HG03135 (cell line): ENCODE results near the gene CC2D1A.
"Not testable (repeated sequence)": the region's sequence is repeated elsewhere in the genome, so short reads cannot be mapped to it uniquely, and the experiment has no call there.

ENCODE experiments used
- ATAC-seq: cut with Tn5 transposase; IDR thresholded peaks from one replicate; pipeline ENCODE4 v1.9.1; 2021; ENCODE audit warnings: mild to moderate bottlenecking, moderate library complexity; ENCODE audit not compliant: unreplicated experiment

The CC2D1A gene

DNA sequence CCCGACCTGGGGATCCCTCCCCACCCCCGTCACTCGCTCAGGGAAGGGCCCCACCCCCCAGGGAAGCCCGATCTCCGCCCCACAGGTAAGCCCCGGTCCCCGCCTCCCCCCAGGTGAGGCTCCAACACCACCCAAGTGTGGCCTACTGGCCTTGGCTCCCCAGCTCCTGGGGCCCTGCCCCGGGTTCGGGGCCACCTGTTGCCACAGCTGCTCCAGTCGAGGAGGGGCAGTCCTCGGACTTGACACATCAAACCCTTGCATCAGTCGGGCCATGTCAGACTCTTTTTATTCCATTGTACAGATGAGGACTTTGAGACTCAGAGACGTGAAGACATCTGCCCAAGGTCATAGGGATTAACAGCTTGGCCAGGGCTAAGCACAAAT, 512 bp downstream of the CC2D1A start:
- ATAC-seq: no peak

DNA sequence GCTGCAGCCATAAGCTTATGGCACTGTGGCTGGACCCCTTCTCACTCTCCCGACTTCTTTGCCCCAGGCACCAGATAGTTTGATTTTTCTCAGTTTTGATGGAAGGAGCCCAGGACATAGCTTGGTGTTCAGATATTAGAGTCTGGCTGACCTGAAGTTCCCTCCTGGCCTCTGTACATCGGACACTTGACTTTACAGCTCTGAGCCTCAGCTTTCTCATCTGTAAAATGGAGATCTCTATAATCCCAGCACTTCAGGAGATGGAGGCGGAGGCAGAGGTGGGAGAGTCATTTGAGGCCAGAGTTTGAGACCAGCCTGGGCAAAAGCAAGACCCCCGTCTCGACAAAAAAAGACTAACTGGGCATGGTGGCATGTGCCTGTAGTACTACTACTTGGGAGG, 909 bp downstream of the CC2D1A start:
- no peak for ATAC-seq

DNA sequence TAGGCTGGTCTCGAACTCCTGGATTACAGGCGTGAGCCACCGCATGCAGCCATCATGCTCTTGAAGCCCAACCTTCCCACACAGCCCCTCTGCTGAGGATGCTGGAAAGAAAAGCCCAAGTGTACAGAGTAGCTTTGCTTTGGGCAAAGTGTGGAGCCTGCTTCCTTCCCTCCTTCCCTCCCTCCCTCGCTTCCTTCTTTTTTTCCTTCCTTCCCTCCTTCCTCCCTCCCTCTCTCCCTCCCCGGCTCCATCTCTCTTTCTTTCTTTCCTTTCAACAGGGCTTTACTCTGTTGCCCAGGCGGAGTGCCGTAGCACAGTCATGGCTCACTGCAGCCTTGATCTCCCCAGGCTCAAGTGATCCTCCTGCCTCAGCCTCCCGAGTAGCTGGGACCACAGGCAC, 2.7 kb downstream of the CC2D1A start:
- ATAC-seq: no peak

DNA sequence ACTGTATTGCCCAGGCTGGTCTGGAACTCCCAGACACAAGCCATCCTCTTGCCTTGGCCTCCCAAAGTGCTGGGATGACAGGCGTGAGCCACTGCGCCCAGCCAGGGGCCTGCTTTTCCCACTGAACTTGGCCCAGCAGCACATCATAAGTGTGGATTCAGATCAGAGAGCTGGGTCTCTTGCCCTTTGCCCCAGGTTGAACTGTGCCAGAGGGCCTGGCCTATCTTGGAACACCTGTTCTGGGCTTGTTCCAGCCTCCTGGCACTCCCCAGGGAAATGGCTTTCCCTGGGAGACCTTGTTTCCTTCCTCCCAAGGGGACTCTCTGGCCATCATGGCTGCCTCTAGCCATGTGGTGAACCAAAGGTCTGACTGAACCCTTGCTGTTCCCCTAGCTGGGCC, 3.4 kb downstream of the CC2D1A start:
- no peak for ATAC-seq

DNA sequence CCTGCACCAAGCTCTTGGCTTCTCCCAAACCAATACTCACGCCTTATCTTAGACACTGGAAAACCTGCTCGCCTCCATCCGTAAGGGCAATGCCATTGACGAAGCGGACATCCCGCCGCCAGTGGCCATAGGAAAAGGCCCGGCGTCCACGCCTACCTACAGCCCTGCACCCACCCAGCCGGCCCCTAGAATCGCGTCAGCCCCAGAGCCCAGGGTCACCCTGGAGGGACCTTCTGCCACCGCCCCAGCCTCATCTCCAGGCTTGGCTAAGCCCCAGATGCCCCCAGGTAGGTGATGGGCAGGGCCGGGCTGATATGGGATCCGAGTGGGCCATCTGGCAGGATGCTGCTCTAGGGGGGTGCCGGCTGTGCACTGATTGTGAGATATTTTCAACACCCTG, 7.4 kb downstream of the CC2D1A start:
- ATAC-seq: no peak

DNA sequence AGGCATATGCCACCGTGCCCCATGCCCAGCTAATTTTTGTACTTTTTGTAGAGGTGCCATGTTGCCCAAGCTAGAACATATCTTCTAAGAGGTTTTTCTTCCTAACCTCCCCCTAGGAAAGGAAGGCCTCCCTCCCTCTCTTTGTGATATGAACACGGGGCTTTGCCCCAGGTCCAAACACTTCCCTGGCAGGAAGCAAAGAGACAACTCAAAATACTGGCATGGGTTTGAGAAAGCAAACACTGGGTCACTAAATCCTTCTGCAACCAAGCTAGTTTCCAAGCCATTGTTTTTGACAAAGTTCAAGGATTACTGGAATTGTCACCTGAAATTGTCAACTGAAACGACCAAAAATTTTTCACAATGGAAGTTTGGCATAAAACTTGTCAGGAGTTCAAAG, 8.8 kb downstream of the CC2D1A start:
- no peak for ATAC-seq

DNA sequence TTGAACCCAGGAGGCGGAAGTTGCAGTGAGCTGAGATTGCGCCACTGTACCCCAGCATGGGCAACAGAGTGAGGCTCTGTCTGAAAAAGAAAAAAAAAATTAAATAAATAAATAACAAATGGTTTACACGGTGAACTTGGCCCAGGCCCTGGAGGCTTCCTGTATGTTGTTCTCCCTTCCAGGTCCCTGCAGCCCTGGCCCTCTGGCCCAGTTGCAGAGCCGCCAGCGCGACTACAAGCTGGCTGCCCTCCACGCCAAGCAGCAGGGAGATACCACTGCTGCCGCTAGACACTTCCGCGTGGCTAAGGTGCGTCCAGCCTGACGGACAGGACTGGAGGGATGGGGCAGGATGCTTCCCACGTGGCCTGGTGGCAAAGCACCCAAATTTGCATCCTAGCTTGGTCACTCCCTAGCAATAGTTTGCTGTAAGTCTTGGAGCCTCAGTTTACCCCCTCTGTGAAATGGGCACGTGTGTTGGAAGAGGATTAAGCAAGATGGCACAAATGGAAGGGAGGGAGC, 11.9 kb downstream of the CC2D1A start:
- no peak for ATAC-seq

DNA sequence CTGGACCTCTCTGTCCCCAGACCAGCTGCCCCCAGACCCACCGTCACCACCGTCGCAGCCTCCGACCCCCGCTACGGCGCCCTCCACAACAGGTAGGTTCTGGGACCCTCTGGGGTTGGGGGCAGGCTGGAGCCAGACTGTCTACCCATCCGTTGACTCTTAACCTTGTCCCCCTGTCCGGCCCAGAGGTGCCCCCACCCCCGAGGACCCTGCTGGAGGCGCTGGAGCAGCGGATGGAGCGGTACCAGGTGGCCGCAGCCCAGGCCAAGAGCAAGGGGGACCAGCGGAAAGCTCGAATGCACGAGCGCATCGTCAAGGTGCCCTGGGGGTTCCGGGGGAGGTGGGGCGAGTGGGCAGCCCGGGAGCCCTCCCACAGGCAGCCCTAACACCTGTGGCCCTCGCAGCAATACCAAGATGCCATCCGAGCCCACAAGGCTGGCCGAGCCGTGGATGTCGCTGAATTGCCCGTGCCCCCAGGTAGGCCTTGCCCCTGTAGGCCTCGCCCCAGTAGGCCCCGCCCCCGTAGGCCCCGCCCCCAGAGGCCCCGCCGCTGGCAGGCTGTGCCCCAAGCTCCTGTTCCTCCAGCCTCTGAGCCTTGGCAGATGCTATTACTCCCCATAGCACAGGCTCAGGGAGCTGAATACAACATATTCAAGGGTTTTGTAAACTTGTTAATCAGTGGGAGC, 12.9 kb downstream of the CC2D1A start:
- ATAC-seq: no peak

DNA sequence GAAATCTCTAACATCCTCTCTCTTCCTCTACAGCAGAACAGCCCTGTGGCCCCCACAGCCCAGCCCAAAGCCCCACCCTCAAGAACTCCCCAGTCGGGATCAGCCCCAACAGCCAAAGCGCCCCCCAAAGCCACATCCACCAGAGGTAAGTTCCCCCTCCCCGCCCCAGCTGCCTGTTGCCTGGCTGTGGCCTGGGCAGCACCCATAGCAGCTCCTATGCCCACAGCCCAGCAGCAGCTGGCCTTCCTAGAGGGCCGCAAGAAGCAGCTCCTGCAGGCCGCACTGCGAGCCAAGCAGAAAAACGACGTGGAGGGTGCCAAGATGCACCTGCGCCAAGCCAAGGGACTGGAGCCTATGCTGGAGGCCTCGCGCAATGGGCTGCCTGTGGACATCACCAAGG, 14.5 kb downstream of the CC2D1A start:
- no peak for ATAC-seq

DNA sequence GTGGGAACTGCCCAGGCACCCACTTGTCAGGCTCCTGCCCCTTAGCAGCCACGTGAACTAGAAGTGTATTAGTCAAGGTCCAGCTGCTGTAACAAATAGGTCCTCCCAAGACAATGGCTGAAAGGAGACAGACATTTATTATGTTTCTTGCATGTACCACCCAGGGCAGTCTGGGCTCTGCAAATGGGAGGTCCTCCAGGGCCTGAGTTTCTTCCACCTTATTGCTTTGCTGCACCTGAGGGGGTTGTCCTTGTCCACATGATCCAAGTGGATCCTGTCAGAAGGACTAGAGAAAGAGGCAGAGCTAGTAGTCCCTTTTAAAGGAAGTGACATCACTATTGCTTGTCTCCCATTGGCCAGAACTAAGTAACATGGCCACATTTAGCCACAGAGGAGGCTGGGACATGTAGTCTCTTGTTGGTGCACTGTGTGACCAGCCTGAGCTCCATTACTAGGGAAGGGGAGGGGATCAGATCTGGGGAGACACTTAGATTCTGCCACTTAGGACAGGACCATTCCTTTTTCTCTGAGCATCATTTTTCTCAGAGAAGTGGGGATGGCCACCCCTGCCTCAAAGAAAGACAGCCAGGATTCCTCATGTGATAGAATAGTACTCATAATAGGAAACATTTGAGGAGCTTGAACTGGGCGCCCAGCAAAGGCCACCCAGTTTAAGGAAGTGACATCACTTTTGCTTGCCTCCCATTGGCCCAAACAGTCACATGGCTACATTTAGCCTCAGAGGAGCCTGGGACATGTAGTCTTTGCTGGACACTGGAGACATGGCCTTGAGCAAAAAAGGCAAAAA, 15.1 kb downstream of the CC2D1A start:
- no peak for ATAC-seq

DNA sequence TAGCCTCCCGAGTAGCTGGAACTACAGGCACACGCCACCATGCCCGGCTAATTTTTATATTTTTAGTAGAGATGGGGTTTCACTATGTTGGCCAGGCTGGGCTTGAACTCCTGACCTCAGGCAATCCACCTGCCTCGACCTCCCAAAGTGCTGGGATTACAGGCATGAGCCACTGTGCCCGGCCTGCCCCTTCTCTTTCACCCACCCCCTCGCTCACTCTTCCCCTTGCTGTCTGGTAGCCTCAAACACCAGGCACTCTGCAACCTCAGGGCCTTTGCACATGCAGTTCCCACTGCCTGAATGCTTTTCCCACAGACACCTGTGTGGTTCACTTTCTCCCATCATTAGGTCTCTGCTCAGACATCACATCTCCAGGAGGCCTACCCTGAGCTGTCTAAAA, 16.1 kb downstream of the CC2D1A start:
- ATAC-seq: not testable (repeated sequence)

DNA sequence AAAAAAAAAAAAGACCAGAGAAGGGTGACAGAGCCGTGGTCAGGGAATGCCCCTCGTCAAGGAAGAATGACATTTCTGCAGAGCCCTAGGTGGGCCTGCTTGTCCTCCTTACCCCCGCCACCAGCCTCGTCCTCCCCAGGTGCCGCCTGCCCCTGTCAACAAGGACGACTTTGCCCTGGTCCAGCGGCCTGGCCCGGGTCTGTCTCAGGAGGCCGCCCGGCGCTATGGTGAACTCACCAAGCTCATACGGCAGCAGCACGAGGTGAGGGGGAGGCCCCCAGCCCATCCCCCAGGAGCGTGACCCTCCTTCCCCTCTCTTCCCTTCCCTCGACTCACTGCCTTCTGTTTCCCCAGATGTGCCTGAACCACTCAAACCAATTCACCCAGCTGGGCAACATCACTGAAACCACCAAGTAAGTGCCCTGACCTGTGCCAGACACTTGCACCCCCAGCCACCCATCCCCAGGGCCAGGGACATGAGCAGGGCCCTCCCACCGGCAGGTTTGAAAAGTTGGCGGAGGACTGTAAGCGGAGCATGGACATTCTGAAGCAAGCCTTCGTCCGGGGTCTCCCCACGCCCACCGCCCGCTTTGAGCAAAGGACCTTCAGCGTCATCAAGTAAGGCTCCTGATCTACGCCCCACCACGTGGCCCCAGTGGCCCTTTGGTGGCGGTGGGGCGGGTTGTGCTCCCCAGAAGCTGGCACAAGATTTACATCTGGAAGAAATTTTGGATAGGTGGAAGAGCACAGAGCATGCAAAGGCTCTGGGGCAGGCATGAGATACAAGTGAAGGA, 17.4 kb downstream of the CC2D1A start:
- ATAC-seq: no peak

DNA sequence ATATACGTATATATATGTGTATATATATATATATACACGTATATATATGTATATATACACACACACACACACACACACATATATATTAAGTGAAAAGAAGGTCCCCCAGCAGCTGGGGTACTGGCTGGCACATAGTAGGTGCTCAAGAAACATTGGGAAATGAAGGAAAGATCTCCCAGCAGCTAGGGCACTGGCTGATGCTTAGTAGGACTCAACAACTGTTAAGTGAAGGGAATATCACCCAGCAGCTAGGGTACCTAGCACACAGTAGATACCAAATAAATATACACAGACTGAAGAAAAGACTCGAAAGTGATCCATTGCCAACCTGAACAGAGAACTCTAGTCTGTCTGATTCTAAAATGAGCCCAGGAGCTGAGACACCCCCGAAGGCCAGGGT, 20.0 kb downstream of the CC2D1A start:
- no peak for ATAC-seq

DNA sequence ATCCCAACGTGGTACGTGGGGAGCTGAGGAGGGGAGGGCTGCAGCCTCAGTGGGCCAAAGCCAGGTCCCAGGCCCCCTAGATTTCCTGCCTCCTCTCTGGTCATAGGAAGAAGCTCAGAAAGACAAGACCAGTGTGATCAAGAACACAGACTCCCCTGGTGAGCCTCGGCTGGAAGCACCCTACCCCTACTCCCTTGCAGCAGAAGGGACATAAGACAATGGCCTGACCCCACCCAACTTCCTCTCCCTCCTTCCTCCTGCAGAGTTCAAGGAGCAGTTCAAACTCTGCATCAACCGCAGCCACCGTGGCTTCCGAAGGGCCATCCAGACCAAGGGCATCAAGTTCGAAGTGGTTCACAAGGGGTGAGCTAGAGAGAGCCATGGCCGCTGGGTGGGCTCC, 20.7 kb downstream of the CC2D1A start:
- no peak for ATAC-seq

DNA sequence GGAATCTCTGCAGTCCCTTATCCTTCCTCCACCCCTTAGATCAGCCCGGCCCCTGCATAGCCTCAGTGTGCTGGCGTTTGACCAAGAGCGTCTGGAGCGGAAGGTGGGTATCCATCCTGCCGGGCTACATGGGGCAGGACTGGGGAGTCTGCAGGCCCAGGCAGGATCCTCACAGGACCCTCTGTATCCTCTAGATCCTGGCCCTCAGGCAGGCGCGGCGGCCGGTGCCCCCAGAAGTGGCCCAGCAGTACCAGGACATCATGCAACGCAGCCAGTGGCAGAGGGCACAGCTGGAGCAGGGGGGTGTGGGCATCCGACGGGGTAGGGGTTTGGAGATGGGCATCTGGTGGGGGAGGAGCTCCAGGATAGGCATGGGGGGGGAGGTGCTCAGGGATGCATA, 23.3 kb downstream of the CC2D1A start:
- ATAC-seq: no peak

DNA sequence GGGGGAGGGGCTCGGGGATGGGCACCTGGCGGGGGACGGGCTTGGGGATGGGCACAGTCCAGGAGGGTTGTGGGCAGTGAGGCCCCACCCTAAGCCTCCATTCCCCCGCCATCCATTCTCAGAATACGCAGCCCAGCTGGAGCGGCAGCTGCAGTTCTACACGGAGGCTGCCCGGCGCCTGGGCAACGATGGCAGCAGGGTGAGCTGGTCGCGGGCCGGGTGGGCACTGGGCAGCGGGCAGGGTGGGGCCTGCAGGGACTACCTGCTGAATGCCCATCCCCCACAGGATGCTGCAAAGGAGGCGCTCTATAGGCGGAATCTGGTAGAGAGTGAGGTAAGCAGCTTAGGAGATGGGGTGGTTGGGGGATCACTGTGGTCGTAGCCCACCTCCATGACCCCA, 24.0 kb downstream of the CC2D1A start:
- no peak for ATAC-seq

DNA sequence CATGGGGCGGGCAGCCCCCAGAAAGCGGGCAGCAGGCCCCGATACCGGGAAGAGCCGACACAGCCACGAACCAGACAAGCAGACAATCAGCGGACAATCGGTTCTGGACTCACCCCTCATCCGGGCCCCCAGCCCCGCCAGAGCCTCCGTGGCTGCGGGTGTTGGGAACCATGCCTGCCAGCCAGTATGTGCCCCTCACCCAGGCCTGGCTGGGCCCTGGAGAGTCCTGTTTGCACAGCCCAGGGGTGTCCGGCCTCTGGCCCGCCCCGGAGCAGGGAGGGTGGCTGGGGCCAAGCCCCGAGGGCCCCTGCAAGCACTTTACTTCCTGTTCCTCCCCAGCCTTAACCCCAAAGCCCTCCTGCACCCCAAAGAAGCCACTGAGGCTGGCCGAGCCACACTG, 24.4 kb downstream of the CC2D1A start:
- no peak for ATAC-seq

DNA sequence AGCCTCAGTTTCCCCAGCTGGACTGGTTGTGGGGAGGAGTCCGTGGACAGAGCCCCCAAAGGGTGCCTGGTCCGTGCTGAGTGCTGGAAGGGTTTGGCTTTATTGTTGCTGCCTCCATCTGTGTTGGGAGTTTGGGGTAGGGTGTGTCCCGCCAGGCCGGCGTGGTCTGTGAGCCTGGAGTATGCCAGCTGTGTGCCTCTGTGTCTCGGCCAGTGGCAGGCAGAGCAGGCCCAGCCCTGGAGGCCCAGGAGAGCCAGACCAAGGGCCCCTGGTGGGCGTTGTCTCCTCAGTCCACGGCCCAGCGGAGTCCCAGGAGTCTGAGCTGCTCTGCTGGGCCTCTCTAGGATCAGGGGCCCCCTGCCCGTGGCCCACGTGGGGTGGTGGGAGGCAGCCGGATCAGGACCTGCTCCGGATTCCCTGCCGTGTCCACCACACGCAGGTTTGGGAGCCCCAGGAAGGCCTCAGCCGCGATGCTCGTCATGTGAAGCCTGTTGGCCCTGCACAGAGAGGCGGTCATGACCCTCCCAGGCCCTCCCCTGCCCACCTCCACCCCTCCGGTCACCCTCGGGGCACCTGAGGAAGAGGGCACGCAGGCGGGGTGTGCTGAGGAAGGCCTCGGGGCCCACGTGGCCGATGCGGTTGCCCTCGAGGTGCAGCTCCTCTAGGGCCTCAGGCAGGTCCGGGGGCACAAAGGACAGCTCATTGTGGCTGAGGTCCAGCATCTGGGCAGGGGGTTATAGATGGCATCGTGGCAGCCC, 25.6 kb downstream of the CC2D1A start:
- no peak for ATAC-seq

DNA sequence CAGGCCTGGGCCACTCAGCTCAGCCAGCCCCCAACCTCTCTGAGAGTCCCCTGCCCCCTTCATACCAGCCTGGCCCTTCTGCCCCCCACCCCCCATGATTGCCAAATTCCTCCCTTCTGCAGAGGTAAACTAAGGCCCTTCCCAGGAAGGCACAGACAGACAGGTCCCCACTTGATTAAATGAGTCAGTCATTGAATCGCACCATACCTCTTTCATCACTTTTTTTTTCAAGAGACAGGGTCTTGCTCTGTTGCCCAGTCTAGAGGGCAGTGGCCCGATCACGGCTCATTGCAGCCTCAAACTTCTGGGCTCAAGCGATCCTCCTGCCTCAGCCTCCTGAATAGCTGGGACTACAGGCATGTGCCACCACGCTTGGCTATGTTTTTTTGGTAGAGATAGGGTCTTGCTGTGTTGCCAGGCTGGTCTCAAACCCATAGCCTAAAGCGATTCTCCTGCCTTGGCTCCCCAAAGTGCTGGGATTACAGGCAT, 26.2 kb downstream of the CC2D1A start:
- ATAC-seq: no peak

DNA sequence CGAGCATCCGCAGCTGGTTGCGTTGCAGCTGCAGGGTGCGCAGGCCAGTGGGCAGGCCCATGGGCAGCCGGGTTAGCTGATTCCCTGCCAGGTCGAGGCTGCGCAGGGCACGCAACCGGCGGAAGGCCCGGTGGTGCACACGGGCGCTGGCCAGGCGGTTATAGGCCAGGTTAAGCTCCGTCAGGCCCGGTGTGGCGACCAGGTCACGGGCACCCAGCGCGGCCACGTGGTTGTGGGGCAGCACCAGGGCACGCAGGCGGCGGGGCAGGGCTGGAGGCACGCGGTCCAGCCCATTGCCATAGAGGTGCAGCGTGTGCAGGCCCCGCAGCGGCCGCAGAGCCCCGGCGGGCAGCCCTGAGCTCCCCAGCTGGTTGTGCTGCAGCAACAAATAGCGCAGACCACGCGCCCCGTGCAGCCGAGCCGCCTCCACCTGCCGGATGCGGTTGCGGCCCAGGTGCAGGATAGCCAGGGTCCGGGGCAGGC, 27.0 kb downstream of the CC2D1A start:
- ATAC-seq: no peak

DNA sequence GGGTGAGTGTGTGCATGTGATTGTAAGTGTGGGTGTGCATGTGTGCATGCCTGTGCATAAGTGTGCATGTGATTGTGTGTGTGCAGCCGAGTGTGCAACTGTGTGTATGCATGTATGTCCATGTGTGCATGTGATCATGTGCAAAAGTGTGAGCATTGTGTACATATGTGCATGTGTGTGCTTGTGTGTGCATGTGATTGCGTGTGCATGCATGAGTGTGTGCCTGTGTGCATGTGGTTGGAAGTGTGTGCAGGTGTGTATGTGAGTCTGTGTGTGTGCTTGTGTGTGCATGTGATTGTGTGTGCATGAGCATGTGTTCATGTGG, 28.7 kb downstream of the CC2D1A start:
- no peak for ATAC-seq
